Esophagus muscularis mucosa (tissue), 3 donors: ENCODE data around the gene VSNL1.

Source experiments
- EP300 ChIP-seq: sonication (generic); formaldehyde crosslinking; IDR thresholded peaks from one replicate; pipeline ENCODE4 v1.6.1; 2017; ENCODE audit warnings: antibody characterized with exemption
- TF ChIP-seq, protein P1 (sequence below), 3 experiments: fragments of 200-600 bp in 2 of 3; fragments of 450-650 bp in 1 of 3; sonication (generic) in 2 of 3; IDR thresholded peaks; one replicate each; pipeline ENCODE4 v1.5.1; 2017 to 2019; ENCODE audit warnings: antibody characterized with exemption in 3 of 3, mild to moderate bottlenecking in 2 of 3, moderate library complexity in 1 of 3

DNA sequence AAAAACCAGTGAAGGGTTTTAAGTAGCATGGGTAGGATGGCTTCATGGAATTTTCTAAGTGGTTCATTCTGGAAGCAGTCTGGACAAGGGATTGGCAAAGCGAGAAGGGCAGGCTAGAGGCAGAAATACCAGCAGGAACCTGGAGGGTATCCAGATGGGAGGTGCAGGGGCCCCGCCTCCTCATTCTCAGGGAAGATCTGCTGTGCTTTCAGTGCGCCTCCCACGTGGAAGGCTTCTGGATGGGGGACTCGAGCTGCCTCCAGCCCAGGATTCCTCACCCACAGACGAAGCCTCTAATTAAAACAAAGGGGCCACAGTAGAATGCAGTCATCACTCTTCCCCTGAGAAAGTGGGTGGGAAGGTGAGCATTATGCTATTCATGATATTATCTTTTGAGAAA is 79.8 kb downstream of the VSNL1 start:
- TF ChIP-seq, protein P1, sequence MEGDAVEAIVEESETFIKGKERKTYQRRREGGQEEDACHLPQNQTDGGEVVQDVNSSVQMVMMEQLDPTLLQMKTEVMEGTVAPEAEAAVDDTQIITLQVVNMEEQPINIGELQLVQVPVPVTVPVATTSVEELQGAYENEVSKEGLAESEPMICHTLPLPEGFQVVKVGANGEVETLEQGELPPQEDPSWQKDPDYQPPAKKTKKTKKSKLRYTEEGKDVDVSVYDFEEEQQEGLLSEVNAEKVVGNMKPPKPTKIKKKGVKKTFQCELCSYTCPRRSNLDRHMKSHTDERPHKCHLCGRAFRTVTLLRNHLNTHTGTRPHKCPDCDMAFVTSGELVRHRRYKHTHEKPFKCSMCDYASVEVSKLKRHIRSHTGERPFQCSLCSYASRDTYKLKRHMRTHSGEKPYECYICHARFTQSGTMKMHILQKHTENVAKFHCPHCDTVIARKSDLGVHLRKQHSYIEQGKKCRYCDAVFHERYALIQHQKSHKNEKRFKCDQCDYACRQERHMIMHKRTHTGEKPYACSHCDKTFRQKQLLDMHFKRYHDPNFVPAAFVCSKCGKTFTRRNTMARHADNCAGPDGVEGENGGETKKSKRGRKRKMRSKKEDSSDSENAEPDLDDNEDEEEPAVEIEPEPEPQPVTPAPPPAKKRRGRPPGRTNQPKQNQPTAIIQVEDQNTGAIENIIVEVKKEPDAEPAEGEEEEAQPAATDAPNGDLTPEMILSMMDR (IDR thresholded peaks at IDR 0.05): no peak
- no peak for TF ChIP-seq EP300
